SU-DHL-6 (cell line): Measurements from ENCODE around the gene TIE1.

ENCODE experiments used
- EZH2phosphoT487 ChIP-seq: fragments of 200-600 bp; sonication (generic), shearing (Covaris generic); conservative IDR thresholded peaks from 2 replicates; pipeline ENCODE4 v1.6.1; 2018; ENCODE audit warnings: mild to moderate bottlenecking, antibody characterized with exemption, low read length, moderate library complexity, mixed read lengths
- TF ChIP-seq, protein P1 (sequence below): fragments of 200-600 bp; sonication (generic); IDR thresholded peaks from one replicate; pipeline ENCODE4 v1.5.1; 2017; ENCODE audit warnings: antibody characterized with exemption, mild to moderate bottlenecking, low read length, moderate library complexity; ENCODE audit not compliant: insufficient read depth, poor library complexity, severe bottlenecking

DNA sequence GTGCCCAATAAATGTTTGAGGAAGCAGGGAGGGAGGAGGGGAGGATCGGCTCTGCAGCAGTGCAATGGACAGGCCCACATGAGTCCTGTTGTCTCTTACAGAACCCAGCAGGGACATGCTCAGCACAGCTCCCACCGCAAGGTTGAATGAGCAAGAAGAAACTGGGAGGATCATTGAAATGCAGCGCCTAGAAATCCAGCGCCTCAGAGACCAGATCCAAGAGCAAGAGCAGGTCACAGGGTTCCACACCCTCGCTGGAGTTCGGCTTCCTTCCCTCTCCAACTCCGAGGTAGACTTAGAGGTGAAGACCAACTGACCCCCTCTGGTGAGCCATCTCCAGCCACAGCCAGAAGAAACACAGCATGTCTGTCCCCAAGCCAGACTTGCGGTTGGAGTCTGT is 46.9 kb upstream of the TIE1 start:
- TF ChIP-seq, protein P1, sequence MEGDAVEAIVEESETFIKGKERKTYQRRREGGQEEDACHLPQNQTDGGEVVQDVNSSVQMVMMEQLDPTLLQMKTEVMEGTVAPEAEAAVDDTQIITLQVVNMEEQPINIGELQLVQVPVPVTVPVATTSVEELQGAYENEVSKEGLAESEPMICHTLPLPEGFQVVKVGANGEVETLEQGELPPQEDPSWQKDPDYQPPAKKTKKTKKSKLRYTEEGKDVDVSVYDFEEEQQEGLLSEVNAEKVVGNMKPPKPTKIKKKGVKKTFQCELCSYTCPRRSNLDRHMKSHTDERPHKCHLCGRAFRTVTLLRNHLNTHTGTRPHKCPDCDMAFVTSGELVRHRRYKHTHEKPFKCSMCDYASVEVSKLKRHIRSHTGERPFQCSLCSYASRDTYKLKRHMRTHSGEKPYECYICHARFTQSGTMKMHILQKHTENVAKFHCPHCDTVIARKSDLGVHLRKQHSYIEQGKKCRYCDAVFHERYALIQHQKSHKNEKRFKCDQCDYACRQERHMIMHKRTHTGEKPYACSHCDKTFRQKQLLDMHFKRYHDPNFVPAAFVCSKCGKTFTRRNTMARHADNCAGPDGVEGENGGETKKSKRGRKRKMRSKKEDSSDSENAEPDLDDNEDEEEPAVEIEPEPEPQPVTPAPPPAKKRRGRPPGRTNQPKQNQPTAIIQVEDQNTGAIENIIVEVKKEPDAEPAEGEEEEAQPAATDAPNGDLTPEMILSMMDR = no peak
- no peak for TF ChIP-seq EZH2phosphoT487
